Loucy (cell line): ENCODE measurements around the gene BIRC7.
A peak's percentile ranks its signal among the peaks of the same experiment; 100 is the strongest.

Source experiments
- H2AFZ ChIP-seq: fragments of 200-600 bp; sonication (generic); 2 replicates; pipeline ENCODE4 v1.6.0; 2016; ENCODE audit warnings: antibody characterized with exemption, mild to moderate bottlenecking, low read length, moderate library complexity
- H3F3A ChIP-seq: fragments of 200-600 bp; 2 replicates; pipeline ENCODE4 v1.6.0; 2016; ENCODE audit warnings: antibody characterized with exemption, low read depth, mild to moderate bottlenecking
- H3K27me3 ChIP-seq: fragments of 200-600 bp; sonication (generic); 2 replicates; pipeline ENCODE4 v1.6.1; 2014; ENCODE audit warnings: low read length, mild to moderate bottlenecking; ENCODE audit not compliant: insufficient read depth, poor library complexity, severe bottlenecking
- H3K36me3 ChIP-seq: fragments of 200-600 bp; sonication (generic); 2 replicates; pipeline ENCODE4 v1.6.1; 2016; ENCODE audit warnings: low read length; ENCODE audit not compliant: insufficient read depth
- H3K4me1 ChIP-seq: fragments of 200-600 bp; sonication (generic); 2 replicates; pipeline ENCODE4 v1.5.1; 2014; ENCODE audit warnings: low read length, mild to moderate bottlenecking; ENCODE audit not compliant: insufficient read depth, poor library complexity, severe bottlenecking
- H3K4me2 ChIP-seq: fragments of 200-600 bp; sonication (generic); 2 replicates; pipeline ENCODE4 v1.6.0; 2014; ENCODE audit warnings: antibody characterized with exemption, low read length, low read depth, mild to moderate bottlenecking; ENCODE audit not compliant: poor library complexity, severe bottlenecking
- H3K4me3 ChIP-seq: fragments of 200-600 bp; sonication (generic); 2 replicates; pipeline ENCODE4 v1.5.1; 2014; ENCODE audit warnings: low read length, mild to moderate bottlenecking, mixed read lengths; ENCODE audit not compliant: poor library complexity, severe bottlenecking
- H3K79me2 ChIP-seq: fragments of 200-600 bp; sonication (generic); 2 replicates; pipeline ENCODE4 v1.6.1; 2014; ENCODE audit warnings: low read length; ENCODE audit not compliant: insufficient read depth
- H3K9ac ChIP-seq: fragments of 200-600 bp; sonication (generic); 2 replicates; pipeline ENCODE4 v1.6.0; 2014; ENCODE audit warnings: mild to moderate bottlenecking, low read depth, low read length, moderate library complexity; ENCODE audit not compliant: poor library complexity, severe bottlenecking
- H3K9me2 ChIP-seq: fragments of 200-600 bp; sonication (generic); replicated peaks from 2 replicates; pipeline ENCODE4 v1.6.1; 2016; ENCODE audit warnings: low read depth, low read length, mixed read lengths
- H3K9me3 ChIP-seq: fragments of 200-600 bp; sonication (generic); 2 replicates; pipeline ENCODE4 v1.6.1; 2014; ENCODE audit warnings: mild to moderate bottlenecking, antibody characterized with exemption, low read length, low read depth; ENCODE audit not compliant: insufficient read depth
- H4K20me1 ChIP-seq: fragments of 200-600 bp; sonication (generic); 2 replicates; pipeline ENCODE4 v1.6.0; 2014; ENCODE audit warnings: antibody characterized with exemption, low read length, mild to moderate bottlenecking; ENCODE audit not compliant: insufficient read depth, poor library complexity, severe bottlenecking
- CTCF ChIP-seq: fragments of 200-600 bp; sonication (generic); conservative IDR thresholded peaks from 2 replicates; pipeline ENCODE4 v1.5.1; 2014; ENCODE audit warnings: mild to moderate bottlenecking, antibody characterized with exemption, low read length
- EZH2phosphoT487 ChIP-seq: fragments of 200-600 bp; IDR thresholded peaks from 2 replicates; pipeline ENCODE4 v1.6.1; 2018; ENCODE audit warnings: antibody characterized with exemption, mild to moderate bottlenecking, moderate library complexity, borderline replicate concordance

The BIRC7 gene

GRCh38 chr20:63210011-63210605 is 25.6 kb upstream of the BIRC7 start:
- TF ChIP-seq CTCF, result no peak
- Histone ChIP-seq H3K9me2 (no peaks in the 10 kb centered on the region), H3K4me3 (peak overlapping the region; percentile 8), H3K27me3 (no peaks in the 10 kb centered on the region), H3K79me2 (peaks cover 100% of the 10 kb centered on the region), H4K20me1 (peaks cover 96% of the 10 kb centered on the region), H3K9me3 (no peaks in the 10 kb centered on the region), H3K4me2 (peak overlapping the region; percentile 98), H3F3A (no peaks in the 10 kb centered on the region), H3K9ac (peak overlapping the region; percentile 17), H2AFZ (no peak overlapping the region), H3K4me1 (peaks cover 51% of the 10 kb centered on the region), H3K36me3 (peaks cover 72% of the 10 kb centered on the region; the same call in 1 of the 2 replicates)

- Histone ChIP-seq H3K36me3 (peaks cover 55% of the 10 kb centered on the region; the same call in 1 of the 2 replicates), H3K9ac (peak overlapping the region; percentile 57), H3K27me3 (no peaks in the 10 kb centered on the region), H3K9me2 (no peaks in the 10 kb centered on the region), H4K20me1 (peaks cover 82% of the 10 kb centered on the region), H3K4me1 (peaks cover 60% of the 10 kb centered on the region), H3K9me3 (no peaks in the 10 kb centered on the region), H3K4me2 (peak overlapping the region; percentile 98), H2AFZ (no peak overlapping the region), H3F3A (no peaks in the 10 kb centered on the region), H3K4me3 (peak overlapping the region; percentile 98), H3K79me2 (peaks cover 87% of the 10 kb centered on the region)
- no peak for TF ChIP-seq CTCF
- no peak for TF ChIP-seq EZH2phosphoT487
Observed at GRCh38 chr20:63212393-63212730, 23.3 kb upstream of the BIRC7 start.

GRCh38 chr20:63212792-63213191 is 22.9 kb upstream of the BIRC7 start:
- Histone ChIP-seq H3K79me2 (peaks cover 83% of the 10 kb centered on the region), H3K9ac (peak overlapping the region; percentile 57), H3K4me1 (peaks cover 60% of the 10 kb centered on the region), H3K36me3 (peaks cover 51% of the 10 kb centered on the region; the same call in 1 of the 2 replicates), H2AFZ (no peak overlapping the region), H3K9me3 (no peaks in the 10 kb centered on the region), H3K4me3 (peak overlapping the region; percentile 98), H3F3A (no peaks in the 10 kb centered on the region), H3K4me2 (peak overlapping the region; percentile 98), H3K9me2 (no peaks in the 10 kb centered on the region), H3K27me3 (no peaks in the 10 kb centered on the region), H4K20me1 (peaks cover 79% of the 10 kb centered on the region)
- TF ChIP-seq EZH2phosphoT487 (no peak), CTCF (no peak)
